ENCODE data around the gene SVEP1.

Gene SVEP1

DNA sequence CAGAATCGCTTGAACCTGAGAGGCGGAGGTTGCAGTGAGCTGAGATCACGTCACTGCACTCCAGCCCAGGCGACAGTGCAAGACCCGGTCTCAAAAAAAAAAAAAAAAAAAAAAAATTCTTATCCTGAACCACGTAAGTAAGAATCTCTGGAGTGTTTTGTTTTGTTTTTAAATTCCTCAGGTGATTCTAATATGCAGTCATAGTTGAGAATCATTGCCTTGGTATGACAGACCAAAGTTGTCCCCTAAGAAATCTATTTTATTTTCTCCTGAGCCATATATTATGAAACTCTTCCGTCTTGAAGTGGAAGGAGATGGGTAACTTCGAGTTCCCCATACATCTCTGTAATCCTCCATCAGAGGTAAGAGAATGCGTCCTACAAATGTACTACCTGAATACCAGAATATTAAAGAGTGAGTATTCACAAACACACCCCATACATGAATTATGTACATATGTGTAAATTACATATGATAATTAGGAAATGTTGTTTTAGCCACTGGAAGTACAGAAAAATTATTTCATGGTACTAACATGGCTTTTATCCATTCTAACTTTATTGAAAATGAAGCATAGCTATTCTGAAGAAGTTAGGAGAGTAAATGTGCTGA lies 26.7 kb upstream of the SVEP1 start:
- H3K4ac ChIP-seq (ENCODE audit: low read length), result no peak overlapping the region
- no peak overlapping the region for H2BK15ac ChIP-seq (ENCODE audit: low read length)
- H2BK5ac ChIP-seq (ENCODE audit: low read length), result no peak overlapping the region
- no peaks in the 10 kb centered on the region for H3K4me1 ChIP-seq (ENCODE audit: control insufficient read depth in 2 of 2, insufficient read depth in 1 of 2, low read depth in 1 of 2, low read length in 2 of 2)
- H3K23ac ChIP-seq (ENCODE audit: low read depth, low read length, poor library complexity), result no peak overlapping the region
- H3K9ac ChIP-seq (ENCODE audit: low read depth, low read length, poor library complexity), result no peak overlapping the region
- H3K4me2 ChIP-seq (ENCODE audit: insufficient read depth, low read length, poor library complexity, severe bottlenecking), result no peak overlapping the region
- H3K27ac ChIP-seq (replicated peaks; ENCODE audit: low read length), result no peak overlapping the region
- no peak overlapping the region for H2AK5ac ChIP-seq (ENCODE audit: low read depth, low read length)
- H3K18ac ChIP-seq (ENCODE audit: low read length), result no peak overlapping the region
- no peaks in the 10 kb centered on the region for H3K27me3 ChIP-seq (ENCODE audit: control insufficient read depth in 3 of 3, insufficient read depth in 3 of 3, low read depth in 1 of 3, low read length in 3 of 3)
- DNase-seq (ENCODE audit: low spot score), result no peak
- no peak overlapping the region for H2AFZ ChIP-seq (ENCODE audit: low read length)
- no peak overlapping the region for H4K8ac ChIP-seq (ENCODE audit: low read depth, low read length)
- H3K79me1 ChIP-seq (ENCODE audit: low read depth, low read length), result no peaks in the 10 kb centered on the region
- H4K91ac ChIP-seq (ENCODE audit: low read depth, low read length, poor library complexity), result no peak overlapping the region
- no peak overlapping the region for H3K14ac ChIP-seq (ENCODE audit: low read length)
- peaks cover 0 to 2% of the 10 kb centered on the region in 2 donors for H3K9me3 ChIP-seq (replicated peaks in 1 of 2; ENCODE audit: control insufficient read depth in 2 of 2, insufficient read depth in 1 of 2, low read depth in 1 of 2, low read length in 2 of 2)
- H3K36me3 ChIP-seq (replicated peaks in 1 of 2; ENCODE audit: control insufficient read depth in 2 of 2, insufficient read depth in 2 of 2, low read length in 2 of 2), result no peaks in the 10 kb centered on the region
- no peak overlapping the region for H2BK12ac ChIP-seq (ENCODE audit: low read length)
- no peak overlapping the region for H2BK120ac ChIP-seq (ENCODE audit: low read depth, low read length)
- no peak overlapping the region for H3K4me3 ChIP-seq (ENCODE audit: low read length in 2 of 2)
- no CpG with 5 or more reads among the region's 9 CpGs for WGBS, 2 donors (ENCODE audit: extremely low coverage in 2 of 2, insufficient read length in 2 of 2, insufficient replicate concordance in 1 of 2)

DNA sequence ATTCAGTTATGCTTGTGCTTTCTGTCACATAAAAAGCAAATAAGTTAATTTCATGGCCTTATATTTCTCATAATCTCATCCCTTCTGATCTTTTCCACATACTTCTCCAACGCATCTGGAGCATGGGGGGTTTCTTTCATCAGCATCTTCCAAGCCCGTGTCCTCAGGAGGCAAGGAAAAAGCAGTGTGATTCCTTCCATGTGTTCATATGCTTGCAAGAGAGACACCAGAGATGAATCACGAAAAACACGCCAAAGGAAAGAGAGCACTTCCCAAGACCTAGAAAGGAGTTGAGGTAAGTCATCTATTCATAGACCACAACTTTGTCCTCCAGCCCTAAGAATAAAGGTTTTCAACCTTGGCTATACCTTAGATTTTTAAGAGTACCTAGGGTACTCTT lies 26.0 kb upstream of the SVEP1 start:
- Histone ChIP-seq H2BK120ac (ENCODE audit: low read depth, low read length) (no peak overlapping the region), H4K91ac (ENCODE audit: low read depth, low read length, poor library complexity) (no peak overlapping the region), H3K79me1 (ENCODE audit: low read depth, low read length) (no peaks in the 10 kb centered on the region), H3K27me3 (ENCODE audit: control insufficient read depth in 3 of 3, insufficient read depth in 3 of 3, low read depth in 1 of 3, low read length in 3 of 3) (no peaks in the 10 kb centered on the region), H3K27ac (replicated peaks; ENCODE audit: low read length) (no peak overlapping the region), H3K9me3 (replicated peaks in 1 of 2; ENCODE audit: control insufficient read depth in 2 of 2, insufficient read depth in 1 of 2, low read depth in 1 of 2, low read length in 2 of 2) (peaks cover 0 to 2% of the 10 kb centered on the region in 2 donors), H3K4me3 (ENCODE audit: low read length in 2 of 2) (no peak overlapping the region), H3K9ac (ENCODE audit: low read depth, low read length, poor library complexity) (no peak overlapping the region), H3K14ac (ENCODE audit: low read length) (no peak overlapping the region), H2BK15ac (ENCODE audit: low read length) (no peak overlapping the region), H3K23ac (ENCODE audit: low read depth, low read length, poor library complexity) (no peak overlapping the region), H2BK5ac (ENCODE audit: low read length) (no peak overlapping the region), H3K4me2 (ENCODE audit: insufficient read depth, low read length, poor library complexity, severe bottlenecking) (no peak overlapping the region), H3K36me3 (replicated peaks in 1 of 2; ENCODE audit: control insufficient read depth in 2 of 2, insufficient read depth in 2 of 2, low read length in 2 of 2) (no peaks in the 10 kb centered on the region), H2AFZ (ENCODE audit: low read length) (no peak overlapping the region), H4K8ac (ENCODE audit: low read depth, low read length) (no peak overlapping the region), H2AK5ac (ENCODE audit: low read depth, low read length) (no peak overlapping the region), H3K18ac (ENCODE audit: low read length) (no peak overlapping the region), H2BK12ac (ENCODE audit: low read length) (no peak overlapping the region), H3K4ac (ENCODE audit: low read length) (no peak overlapping the region), H3K4me1 (ENCODE audit: control insufficient read depth in 2 of 2, insufficient read depth in 1 of 2, low read depth in 1 of 2, low read length in 2 of 2) (no peaks in the 10 kb centered on the region)
- no peak for DNase-seq (ENCODE audit: low spot score)
- no CpG with 5 or more reads among the region's 4 CpGs for WGBS, 2 donors (ENCODE audit: extremely low coverage in 2 of 2, insufficient read length in 2 of 2, insufficient replicate concordance in 1 of 2)

DNA sequence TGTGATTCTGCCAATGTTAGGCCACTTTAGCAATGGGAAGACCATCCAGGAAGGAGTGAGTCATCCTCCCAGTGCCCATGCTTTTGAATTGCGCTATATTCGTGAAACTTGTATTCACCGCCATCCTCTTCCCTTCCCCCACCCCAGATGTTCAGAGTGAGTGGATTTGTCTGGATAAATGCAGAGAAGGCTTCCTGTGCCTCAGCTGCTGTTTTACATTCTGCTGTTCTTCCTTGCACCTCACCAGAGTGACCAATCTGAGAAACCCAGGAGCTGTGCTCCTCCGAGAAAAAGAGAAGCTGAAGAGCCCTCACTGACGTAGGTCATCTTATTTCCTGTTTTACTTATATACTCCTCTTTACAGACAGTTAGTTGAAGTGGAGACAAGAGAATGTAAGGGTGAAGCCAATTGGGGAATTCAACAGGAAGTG lies 24.6 kb upstream of the SVEP1 start:
- Histone ChIP-seq H2BK5ac (ENCODE audit: low read length) (no peak overlapping the region), H2AK5ac (ENCODE audit: low read depth, low read length) (no peak overlapping the region), H2AFZ (ENCODE audit: low read length) (peak overlapping the region; percentile 21), H2BK15ac (ENCODE audit: low read length) (no peak overlapping the region), H3K9me3 (replicated peaks in 1 of 2; ENCODE audit: control insufficient read depth in 2 of 2, insufficient read depth in 1 of 2, low read depth in 1 of 2, low read length in 2 of 2) (peaks cover 0 to 2% of the 10 kb centered on the region in 2 donors), H4K91ac (ENCODE audit: low read depth, low read length, poor library complexity) (no peak overlapping the region), H3K4me1 (ENCODE audit: control insufficient read depth in 2 of 2, insufficient read depth in 1 of 2, low read depth in 1 of 2, low read length in 2 of 2) (peaks cover 0 to 1% of the 10 kb centered on the region in 2 donors), H3K23ac (ENCODE audit: low read depth, low read length, poor library complexity) (no peak overlapping the region), H3K27me3 (ENCODE audit: control insufficient read depth in 3 of 3, insufficient read depth in 3 of 3, low read depth in 1 of 3, low read length in 3 of 3) (no peaks in the 10 kb centered on the region), H3K27ac (replicated peaks; ENCODE audit: low read length) (no peak overlapping the region), H3K4me2 (ENCODE audit: insufficient read depth, low read length, poor library complexity, severe bottlenecking) (no peak overlapping the region), H4K8ac (ENCODE audit: low read depth, low read length) (no peak overlapping the region), H3K9ac (ENCODE audit: low read depth, low read length, poor library complexity) (no peak overlapping the region), H3K4me3 (ENCODE audit: low read length in 2 of 2) (no peak overlapping the region), H3K18ac (ENCODE audit: low read length) (no peak overlapping the region), H2BK12ac (ENCODE audit: low read length) (no peak overlapping the region), H3K4ac (ENCODE audit: low read length) (no peak overlapping the region), H3K79me1 (ENCODE audit: low read depth, low read length) (no peaks in the 10 kb centered on the region), H3K36me3 (replicated peaks in 1 of 2; ENCODE audit: control insufficient read depth in 2 of 2, insufficient read depth in 2 of 2, low read length in 2 of 2) (no peaks in the 10 kb centered on the region), H2BK120ac (ENCODE audit: low read depth, low read length) (no peak overlapping the region), H3K14ac (ENCODE audit: low read length) (no peak overlapping the region)
- no peak for DNase-seq (ENCODE audit: low spot score)
- no CpG with 5 or more reads among the region's 5 CpGs for WGBS, 2 donors (ENCODE audit: extremely low coverage in 2 of 2, insufficient read length in 2 of 2, insufficient replicate concordance in 1 of 2)

GRCh38 chr9:110602281-110602680 lies 22.7 kb upstream of the SVEP1 start:
- Histone ChIP-seq H2BK15ac (ENCODE audit: low read length) (no peak overlapping the region), H3K79me1 (ENCODE audit: low read depth, low read length) (no peaks in the 10 kb centered on the region), H4K8ac (ENCODE audit: low read depth, low read length) (no peak overlapping the region), H3K27me3 (ENCODE audit: control insufficient read depth in 3 of 3, insufficient read depth in 3 of 3, low read depth in 1 of 3, low read length in 3 of 3) (no peaks in the 10 kb centered on the region), H3K4me2 (ENCODE audit: insufficient read depth, low read length, poor library complexity, severe bottlenecking) (no peak overlapping the region), H2BK120ac (ENCODE audit: low read depth, low read length) (no peak overlapping the region), H3K4ac (ENCODE audit: low read length) (no peak overlapping the region), H2AFZ (ENCODE audit: low read length) (no peak overlapping the region), H3K9me3 (replicated peaks in 1 of 2; ENCODE audit: control insufficient read depth in 2 of 2, insufficient read depth in 1 of 2, low read depth in 1 of 2, low read length in 2 of 2) (peaks cover 0 to 2% of the 10 kb centered on the region in 2 donors), H3K9ac (ENCODE audit: low read depth, low read length, poor library complexity) (no peak overlapping the region), H3K36me3 (replicated peaks in 1 of 2; ENCODE audit: control insufficient read depth in 2 of 2, insufficient read depth in 2 of 2, low read length in 2 of 2) (no peaks in the 10 kb centered on the region), H3K23ac (ENCODE audit: low read depth, low read length, poor library complexity) (no peak overlapping the region), H3K27ac (replicated peaks; ENCODE audit: low read length) (no peak overlapping the region), H2AK5ac (ENCODE audit: low read depth, low read length) (no peak overlapping the region), H3K4me3 (ENCODE audit: low read length in 2 of 2) (no peak overlapping the region), H4K91ac (ENCODE audit: low read depth, low read length, poor library complexity) (no peak overlapping the region), H3K4me1 (ENCODE audit: control insufficient read depth in 2 of 2, insufficient read depth in 1 of 2, low read depth in 1 of 2, low read length in 2 of 2) (peaks cover 0 to 1% of the 10 kb centered on the region in 2 donors), H2BK12ac (ENCODE audit: low read length) (no peak overlapping the region), H3K14ac (ENCODE audit: low read length) (no peak overlapping the region), H2BK5ac (ENCODE audit: low read length) (no peak overlapping the region), H3K18ac (ENCODE audit: low read length) (no peak overlapping the region)
- WGBS, 2 donors (ENCODE audit: extremely low coverage in 2 of 2, insufficient read length in 2 of 2, insufficient replicate concordance in 1 of 2), result no CpG with 5 or more reads among the region's 2 CpGs
- DNase-seq (ENCODE audit: low spot score), result no peak
